NCI-H1105 treated with DMSO at 0.1 percent for 48 hours (cell line): Measurements from ENCODE around the gene LLPH.
A peak's percentile ranks its signal among the peaks of the same experiment; 100 is the strongest.

Source experiments
- DNase-seq: peaks from one replicate; lab custom pipeline; 2025; lab: John Stamatoyannopoulos, UW

The LLPH gene

GRCh38 chr12:66090157-66090556, 40.4 kb downstream of the LLPH start:
- no peak for DNase-seq

- DNase-seq, result peak; percentile 69
These were observed 43.1 kb downstream of the LLPH start for GRCh38 chr12:66087365-66087943.

- no peak for DNase-seq
These were observed 44.6 kb downstream of the LLPH start for GRCh38 chr12:66085998-66086397.

GRCh38 chr12:66085213-66085612, 45.3 kb downstream of the LLPH start:
- DNase-seq, result no peak

- no peak for DNase-seq
These were observed 46.8 kb downstream of the LLPH start for GRCh38 chr12:66083766-66084165.

- no peak for DNase-seq
These were observed 47.8 kb downstream of the LLPH start for GRCh38 chr12:66082744-66083143.

- DNase-seq, result no peak
These were observed 49.8 kb downstream of the LLPH start for GRCh38 chr12:66080791-66081190.

- DNase-seq, result no peak
These were observed 53.0 kb downstream of the LLPH start for GRCh38 chr12:66077542-66077941.

- no peak for DNase-seq
These were observed 56.0 kb downstream of the LLPH start for GRCh38 chr12:66074561-66074960.

GRCh38 chr12:66072566-66072965, 58.0 kb downstream of the LLPH start:
- no peak for DNase-seq

- no peak for DNase-seq
These were observed 58.4 kb downstream of the LLPH start for GRCh38 chr12:66072135-66072534.

GRCh38 chr12:66071549-66071948, 59.0 kb downstream of the LLPH start:
- DNase-seq, result no peak

- no peak for DNase-seq
These were observed 60.0 kb downstream of the LLPH start for GRCh38 chr12:66070378-66071120.

- DNase-seq, result no peak
These were observed 63.5 kb downstream of the LLPH start for GRCh38 chr12:66066929-66067523.
